Measurements from ENCODE around the gene OXCT2.

The OXCT2 gene

DNA sequence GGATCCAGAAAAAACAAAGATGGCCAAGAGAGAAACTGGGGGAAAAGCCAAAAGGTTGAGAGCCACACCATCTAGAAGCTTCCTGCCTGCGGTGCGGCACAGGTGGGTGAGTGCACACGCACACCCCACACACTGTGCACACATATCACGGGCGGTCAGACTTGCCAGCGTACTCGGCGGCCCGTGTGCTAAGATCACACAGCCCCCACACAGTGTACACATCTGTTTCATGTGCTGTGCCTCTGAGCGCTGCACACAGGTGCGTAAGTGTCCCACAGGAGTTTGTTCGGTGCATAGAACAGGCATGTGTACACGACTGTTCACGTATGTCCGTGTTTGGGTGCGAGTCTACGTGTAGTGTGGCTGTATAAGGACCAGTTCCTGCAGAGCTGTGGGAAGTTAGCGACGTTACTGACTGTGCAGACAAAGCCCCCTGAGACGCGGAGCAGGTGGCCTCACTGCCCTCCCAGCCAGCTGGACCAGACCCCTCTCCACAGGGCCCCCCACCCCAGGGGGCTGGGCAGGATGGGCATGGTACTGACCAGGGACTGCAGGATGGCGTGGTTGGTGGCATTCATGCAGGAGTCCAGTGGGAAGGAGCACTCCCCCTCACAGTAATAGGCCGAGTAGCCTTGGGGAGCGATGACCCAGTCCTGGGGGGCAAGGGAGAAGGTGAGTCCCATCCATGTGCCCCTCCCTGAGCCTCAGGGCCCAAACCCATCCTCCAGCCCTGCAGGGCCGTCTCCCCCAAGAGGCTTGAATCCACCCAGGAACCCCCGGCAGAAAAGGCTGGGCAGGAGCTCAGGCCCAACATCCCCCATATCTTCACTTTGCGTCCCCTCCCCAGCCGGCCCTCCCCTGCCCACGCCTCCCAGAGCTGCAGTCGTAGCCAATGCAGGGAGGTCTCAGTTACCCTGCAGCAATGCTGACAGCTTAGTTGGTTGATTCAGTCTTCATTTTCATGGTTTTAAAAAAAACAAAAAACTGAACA lies 8.3 kb downstream of the OXCT2 start:
- DNase-seq: no peak

DNA sequence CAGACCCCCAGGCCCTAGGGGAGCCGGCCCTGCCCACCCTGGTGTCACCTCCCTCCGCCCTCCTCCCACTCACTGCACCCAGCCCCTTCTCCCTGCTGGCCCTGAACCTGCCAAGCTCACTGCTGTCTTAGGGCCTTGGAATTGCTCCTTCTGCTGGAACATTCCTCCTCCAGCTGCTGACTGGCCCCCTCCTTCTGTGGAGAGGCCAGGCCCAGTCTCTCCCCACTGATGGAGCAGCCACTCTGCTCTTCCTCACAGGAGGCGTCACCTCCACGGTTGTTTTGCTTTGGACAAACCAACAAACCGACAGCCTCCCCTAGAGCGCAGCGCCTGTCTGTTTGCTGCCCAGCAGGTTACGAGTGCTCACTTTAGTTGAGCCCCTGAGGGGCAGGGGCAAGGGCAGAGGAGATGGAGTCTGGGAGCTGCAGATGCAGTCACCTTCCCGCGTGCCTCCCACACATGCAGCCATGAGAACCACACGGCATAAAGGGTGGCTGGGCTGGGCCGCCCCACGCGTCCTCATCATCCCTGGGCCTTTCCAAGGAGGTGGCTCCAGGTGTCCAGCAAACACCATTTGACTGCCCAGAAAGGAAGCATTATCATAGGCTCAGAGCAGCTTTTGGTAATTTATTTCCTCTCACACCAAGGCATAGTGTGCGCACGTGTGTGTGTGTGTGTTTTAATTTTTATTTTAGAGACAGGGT lies 9.4 kb downstream of the OXCT2 start:
- DNase-seq: no peak

- no peak for DNase-seq
These were observed 10.1 kb downstream of the OXCT2 start for GRCh38 chr1:39761016-39761415.

GRCh38 chr1:39760074-39761008 lies 10.8 kb downstream of the OXCT2 start:
- no peak for DNase-seq

DNA sequence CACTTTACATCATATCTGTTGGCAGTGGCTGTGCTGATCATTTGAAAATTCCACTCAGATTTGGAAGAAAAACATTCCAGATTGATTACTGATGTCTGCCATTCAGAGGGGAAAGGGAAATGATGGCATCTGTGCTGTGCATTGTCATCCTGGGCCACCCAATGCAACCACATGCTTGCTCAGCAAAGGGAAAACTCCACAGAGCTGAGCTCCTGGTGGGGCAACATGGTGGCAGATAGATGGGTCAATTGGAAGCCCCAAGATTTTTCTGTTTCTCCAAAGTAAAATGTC lies 11.8 kb downstream of the OXCT2 start:
- no peak for DNase-seq

DNA sequence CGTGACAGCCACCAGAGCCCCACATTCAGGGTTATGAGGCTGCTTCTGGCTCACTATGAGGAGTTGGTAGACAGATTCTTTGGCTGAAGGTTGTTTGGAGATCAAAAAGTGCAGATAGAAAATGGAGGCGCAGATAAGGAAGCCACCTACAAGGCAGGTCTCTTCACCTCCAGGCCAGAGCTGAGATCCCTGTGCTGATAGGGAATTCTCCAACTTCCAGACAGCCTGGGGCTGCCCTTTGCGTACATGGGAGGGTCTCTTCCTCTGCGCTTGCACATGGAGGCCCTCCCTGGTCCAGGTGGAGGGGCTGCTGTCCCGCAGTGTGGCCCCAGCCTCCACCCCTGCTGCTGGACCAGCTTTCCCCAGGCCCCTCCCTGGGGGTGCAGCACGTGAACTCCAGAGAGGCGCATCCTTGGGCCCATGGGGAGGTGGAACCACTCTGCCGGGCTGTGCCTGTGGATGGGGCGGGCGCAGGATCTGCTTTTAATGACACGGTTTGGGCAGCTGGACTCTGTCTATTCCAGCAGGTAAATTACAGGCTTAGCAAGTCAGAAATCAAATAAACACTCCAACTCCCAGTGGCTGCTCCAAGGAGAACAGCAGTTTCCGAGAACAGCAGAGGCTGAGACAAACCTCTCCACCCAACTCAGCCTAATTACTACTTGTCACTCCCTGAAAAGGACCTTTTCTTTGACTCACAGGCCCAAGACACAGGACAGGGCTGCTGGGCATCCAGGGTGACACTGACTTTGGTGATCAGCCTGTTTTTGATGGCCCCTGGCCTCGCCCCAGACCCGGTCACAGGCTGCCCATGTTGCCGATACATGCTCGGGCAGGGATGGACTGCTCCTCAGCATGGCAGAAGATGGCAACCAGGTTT lies 12.4 kb downstream of the OXCT2 start:
- no peak for DNase-seq

- DNase-seq: no peak
These were observed 13.6 kb downstream of the OXCT2 start for GRCh38 chr1:39757501-39757900.

DNA sequence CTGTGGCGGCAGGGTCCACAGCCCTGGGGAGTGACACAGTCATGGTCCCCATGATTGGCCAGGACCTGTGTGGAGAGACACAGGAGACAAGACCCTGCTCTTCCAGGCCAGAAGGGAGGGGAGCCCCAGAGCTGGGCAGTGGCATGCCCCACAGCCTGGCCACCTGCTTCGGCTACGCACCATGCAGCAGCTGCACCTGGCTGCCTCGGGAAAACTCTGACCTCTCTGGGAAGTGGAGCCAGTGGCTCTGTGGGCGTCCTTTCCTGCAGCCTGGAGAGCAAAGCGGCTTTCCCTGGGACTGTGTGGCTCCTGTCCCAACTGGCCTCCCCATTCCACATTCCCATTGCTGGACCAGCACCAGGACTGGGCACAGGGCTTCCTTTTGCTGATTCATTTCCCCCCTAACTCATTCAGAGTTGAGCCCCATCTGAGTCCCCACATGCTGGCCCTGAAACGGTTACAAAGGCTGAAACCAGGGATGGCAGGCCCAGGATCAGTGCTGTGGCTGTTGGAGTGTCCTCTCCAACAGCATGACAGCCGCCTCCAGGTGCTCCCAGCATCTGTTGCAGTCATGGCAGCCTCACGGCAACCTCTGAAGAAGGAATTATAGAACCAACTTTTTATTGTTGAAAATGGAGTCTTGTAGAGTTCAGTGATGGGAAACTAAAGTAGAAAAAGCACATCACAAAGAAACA lies 15.0 kb downstream of the OXCT2 start:
- DNase-seq: no peak

- no peak for DNase-seq
These were observed 16.1 kb downstream of the OXCT2 start for GRCh38 chr1:39754906-39755504.

- no peak for DNase-seq
These were observed 17.1 kb downstream of the OXCT2 start for GRCh38 chr1:39754026-39754570.

DNA sequence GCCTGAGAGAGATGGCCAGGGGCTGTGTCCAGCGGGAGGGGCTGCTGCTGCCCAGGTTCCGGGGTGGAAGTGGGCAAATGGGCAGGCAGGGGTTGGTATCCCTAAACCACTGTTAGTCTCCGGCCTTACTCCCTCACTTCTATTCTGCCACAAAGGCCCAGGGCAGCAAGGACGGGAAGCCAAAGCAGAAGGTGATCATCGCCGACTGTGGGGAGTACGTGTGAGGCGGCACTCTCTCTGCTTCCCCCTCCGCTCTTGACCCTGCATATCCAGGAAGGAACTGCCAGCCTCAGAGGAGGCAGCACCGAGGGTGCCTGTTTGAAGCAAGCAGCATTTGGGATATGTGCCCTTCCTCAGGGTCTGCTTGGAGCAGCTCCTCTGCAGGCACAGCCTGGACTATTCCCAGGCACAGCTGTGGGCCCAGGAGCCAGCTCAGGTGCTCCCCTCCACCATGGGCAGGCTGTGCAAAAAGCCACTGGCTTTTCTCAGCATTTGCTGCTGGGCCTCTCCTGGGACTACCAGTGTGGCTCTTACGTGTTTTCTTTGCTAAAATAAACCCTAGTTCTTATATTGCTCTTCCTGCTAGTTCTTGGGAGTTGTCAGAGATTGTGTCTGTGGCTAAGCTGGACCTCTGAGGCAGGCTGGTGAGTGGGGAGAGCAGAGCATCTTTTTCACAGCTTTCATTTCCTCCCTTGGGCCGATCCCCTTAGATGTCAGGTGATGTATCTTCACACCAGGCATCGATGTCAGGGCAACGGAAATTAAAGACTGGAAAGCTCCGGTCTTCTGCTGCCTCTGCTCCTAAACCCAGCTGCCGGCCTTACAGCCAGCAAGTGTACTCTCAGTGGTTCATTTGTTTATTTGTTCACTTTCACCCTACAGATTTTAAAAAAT lies 17.8 kb downstream of the OXCT2 start:
- DNase-seq: no peak

- no peak for DNase-seq
These were observed 18.4 kb downstream of the OXCT2 start for GRCh38 chr1:39752703-39753102.

- DNase-seq: no peak
These were observed 19.6 kb downstream of the OXCT2 start for GRCh38 chr1:39751595-39751994.

- no peak for DNase-seq
These were observed 26.0 kb downstream of the OXCT2 start for GRCh38 chr1:39745016-39745670.

DNA sequence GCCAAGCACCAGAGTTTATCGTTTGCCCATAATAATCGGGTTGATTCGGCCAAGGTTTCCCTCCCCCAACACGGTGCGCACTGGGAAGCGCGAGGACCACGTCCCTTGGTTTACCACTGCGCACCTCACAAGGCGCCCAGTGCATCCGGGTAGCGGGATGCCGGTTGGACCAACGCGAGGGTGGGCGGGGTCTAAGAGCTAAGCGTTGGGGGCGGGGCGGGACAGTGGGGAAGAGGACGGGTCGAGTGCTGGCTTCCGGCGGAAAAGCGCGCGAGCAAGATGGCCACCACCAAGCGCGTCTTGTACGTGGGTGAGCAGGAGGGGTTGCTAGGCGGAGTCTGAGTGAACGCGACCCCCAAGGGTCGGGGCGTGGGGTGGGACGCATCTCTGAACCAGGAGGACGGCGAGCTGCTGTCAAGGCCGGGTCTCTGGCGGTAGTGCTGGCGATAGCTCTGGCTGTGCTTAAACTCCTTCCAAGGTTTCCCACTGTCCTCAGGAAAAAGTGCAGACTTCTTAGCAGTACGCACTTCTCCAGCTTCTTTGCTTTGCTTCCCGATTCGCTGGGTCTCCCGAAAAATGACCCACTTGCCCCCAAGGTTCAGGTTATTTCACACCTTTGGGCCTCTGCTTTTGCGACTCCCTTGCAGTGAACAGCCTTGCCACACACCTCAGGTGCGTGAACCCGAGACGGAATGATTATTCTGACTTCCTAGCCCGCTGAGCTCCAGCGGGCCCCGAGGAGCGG lies 32.4 kb downstream of the OXCT2 start, which contains the start of gene PPIE:
Gene PPIE (plus strand): TSS at position 261 of the 745 bp plus-strand sequence. CDS start 19 bp downstream, at position 280.
- peak; percentile 95 for DNase-seq

DNA sequence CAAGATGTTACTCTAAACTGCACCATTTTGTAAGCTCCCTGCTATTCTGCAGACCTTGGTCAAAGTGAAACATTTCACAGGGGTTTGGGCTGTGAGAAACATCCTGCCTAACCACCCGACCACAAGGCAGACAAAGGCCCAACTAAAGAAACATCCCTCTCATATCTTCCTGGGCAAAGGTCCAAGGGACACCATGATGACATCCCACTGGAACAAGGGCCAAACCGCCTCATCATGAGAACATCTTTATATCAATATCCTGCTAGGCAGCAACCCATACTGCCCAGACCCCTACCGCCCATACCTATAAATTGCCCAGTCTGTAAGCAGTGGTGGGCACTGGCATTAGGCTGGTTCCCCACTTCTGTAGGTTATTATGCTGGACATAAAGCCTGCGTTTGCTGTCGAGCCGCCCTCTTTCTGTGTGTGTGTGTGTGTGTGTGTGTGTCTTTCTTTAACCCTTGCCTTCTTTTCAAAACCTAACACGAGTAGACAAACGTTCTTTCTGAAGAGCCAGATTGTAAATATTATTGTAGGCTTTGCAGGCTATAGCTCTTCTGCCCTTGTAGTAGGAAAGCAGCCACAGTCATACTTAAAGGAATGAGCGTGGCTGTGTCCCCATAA lies 33.5 kb downstream of the OXCT2 start:
- peak; percentile 58 for DNase-seq

GRCh38 chr1:39735731-39736130 lies 35.4 kb downstream of the OXCT2 start:
- no peak for DNase-seq

DNA sequence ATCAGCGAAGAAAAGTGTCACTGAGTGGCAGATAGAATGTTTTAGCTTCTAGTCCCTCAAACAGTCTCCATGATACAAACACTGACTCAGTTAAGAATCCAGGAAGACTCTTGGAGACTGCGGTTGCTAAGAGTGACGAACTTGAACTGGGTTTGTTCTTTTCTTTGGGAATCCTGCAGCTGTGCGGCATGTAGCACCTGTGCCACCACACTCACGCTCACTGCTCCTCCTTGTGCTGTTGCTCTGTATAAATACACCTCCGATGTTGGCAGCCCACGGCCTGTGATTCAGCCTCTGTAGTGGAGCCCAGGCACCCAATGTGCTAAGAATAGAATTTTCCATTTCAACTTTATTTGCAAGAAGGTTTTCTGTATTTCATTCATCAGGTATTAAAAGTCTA lies 38.0 kb downstream of the OXCT2 start:
- no peak for DNase-seq
